ENCODE results near the gene TSN. TPM values are rescaled to one million over a fixed set of nuclear protein-coding genes. Genes with fewer than 3 reads are reported as not detected.

The TSN gene
- total and polyA plus RNA-seq, 3 donors from 2014 or later: 63.5 to 111 (median 104) TPM

GRCh38 chr2:121740973-121741372 is 14.5 kb upstream of the TSN start:
- no peak overlapping the region for H3K27ac ChIP-seq
- no peaks in the 10 kb centered on the region for H3K9me3 ChIP-seq
- no peak for DNase-seq
- no peak overlapping the region for H3K4me3 ChIP-seq
- intact Hi-C loops (cut with DNase I; ENCODE audit: low total_unique reads): no loop called here
- no peaks in the 10 kb centered on the region for H3K27me3 ChIP-seq
- H3K36me3 ChIP-seq (ENCODE audit: low read depth, missing control alignments): no peaks in the 10 kb centered on the region
- no peaks in the 10 kb centered on the region for H3K4me1 ChIP-seq
- TF ChIP-seq POLR2A (IDR thresholded peaks at IDR 0.05) (no peak), CTCF (IDR thresholded peaks at IDR 0.05) (no peak)
- 88% methylated on average over 6 of the region's 6 CpGs for WGBS, 2 donors

GRCh38 chr2:121741450-121741849 is 14.0 kb upstream of the TSN start:
- Histone ChIP-seq H3K4me1 (no peaks in the 10 kb centered on the region), H3K27ac (no peak overlapping the region), H3K36me3 (ENCODE audit: low read depth, missing control alignments) (no peaks in the 10 kb centered on the region), H3K27me3 (no peaks in the 10 kb centered on the region), H3K9me3 (no peaks in the 10 kb centered on the region), H3K4me3 (no peak overlapping the region)
- WGBS, 2 donors: 85 to 94% methylated on average over 3 of the region's 3 CpGs
- TF ChIP-seq POLR2A (IDR thresholded peaks at IDR 0.05) (no peak), CTCF (IDR thresholded peaks at IDR 0.05) (no peak)
- DNase-seq: no peak
- intact Hi-C loops (cut with DNase I; ENCODE audit: low total_unique reads): no loop called here

- intact Hi-C loops (cut with DNase I; ENCODE audit: low total_unique reads): no loop called here
- H3K27me3 ChIP-seq: no peaks in the 10 kb centered on the region
- no peaks in the 10 kb centered on the region for H3K36me3 ChIP-seq (ENCODE audit: low read depth, missing control alignments)
- no peaks in the 10 kb centered on the region for H3K4me1 ChIP-seq
- WGBS, 2 donors: 75 to 79% methylated on average over 6 of the region's 6 CpGs
- H3K4me3 ChIP-seq: no peak overlapping the region
- H3K9me3 ChIP-seq: no peaks in the 10 kb centered on the region
- TF ChIP-seq CTCF (IDR thresholded peaks at IDR 0.05): no peak
- no peak for TF ChIP-seq POLR2A (IDR thresholded peaks at IDR 0.05)
- DNase-seq: no peak
- H3K27ac ChIP-seq: no peak overlapping the region
Measured at GRCh38 chr2:121746071-121746578, 9.3 kb upstream of the TSN start.

- Histone ChIP-seq H3K4me3 (no peak overlapping the region), H3K4me1 (no peaks in the 10 kb centered on the region), H3K36me3 (ENCODE audit: low read depth, missing control alignments) (no peaks in the 10 kb centered on the region), H3K9me3 (no peaks in the 10 kb centered on the region), H3K27me3 (no peaks in the 10 kb centered on the region), H3K27ac (no peak overlapping the region)
- intact Hi-C loops (cut with DNase I; ENCODE audit: low total_unique reads): no loop called here
- WGBS, 2 donors: 65 to 67% methylated on average over 4 of the region's 4 CpGs
- no peak for TF ChIP-seq CTCF (IDR thresholded peaks at IDR 0.05)
- TF ChIP-seq POLR2A (IDR thresholded peaks at IDR 0.05): no peak
- no peak for DNase-seq
Measured at GRCh38 chr2:121748202-121748601, 7.2 kb upstream of the TSN start.

- H3K4me3 ChIP-seq: peak overlapping the region; percentile 90 to 92
- TF ChIP-seq POLR2A (IDR thresholded peaks at IDR 0.05): no peak
- TF ChIP-seq CTCF (IDR thresholded peaks at IDR 0.05): no peak
- no peaks in the 10 kb centered on the region for H3K27me3 ChIP-seq
- peaks cover 10% of the 10 kb centered on the region for H3K4me1 ChIP-seq
- no peak overlapping the region for H3K27ac ChIP-seq
- no peak for DNase-seq
- H3K36me3 ChIP-seq (ENCODE audit: low read depth, missing control alignments): no peaks in the 10 kb centered on the region
- no peaks in the 10 kb centered on the region for H3K9me3 ChIP-seq
- 0% methylated on average over 8 of the region's 8 CpGs for WGBS, 2 donors
- intact Hi-C loops (cut with DNase I; ENCODE audit: low total_unique reads): no loop called here
Measured at GRCh38 chr2:121754851-121755236, 607 bp upstream of the TSN start.
